Neural cell (in vitro differentiated cells): ENCODE data around the gene EEPD1.

ENCODE experiments used
- EP300 ChIP-seq: fragments of 450-650 bp; conservative IDR thresholded peaks from 2 replicates; pipeline ENCODE4 v1.6.1; 2014; ENCODE audit warnings: antibody characterized with exemption, mild to moderate bottlenecking, moderate library complexity; ENCODE audit not compliant: poor library complexity, severe bottlenecking
- POLR2AphosphoS5 ChIP-seq: IDR thresholded peaks from 2 replicates; pipeline ENCODE4 v1.6.1; 2012
- TF ChIP-seq, protein P1 (sequence below): fragments of 450-650 bp; IDR thresholded peaks from 2 replicates; pipeline ENCODE4 v1.5.1; 2014; ENCODE audit warnings: antibody characterized with exemption, mild to moderate bottlenecking, moderate library complexity; ENCODE audit not compliant: poor library complexity, severe bottlenecking
- TF ChIP-seq, protein P2 (sequence below): IDR thresholded peaks from 2 replicates; pipeline ENCODE4 v1.6.1; 2012; ENCODE audit warnings: borderline replicate concordance

DNA sequence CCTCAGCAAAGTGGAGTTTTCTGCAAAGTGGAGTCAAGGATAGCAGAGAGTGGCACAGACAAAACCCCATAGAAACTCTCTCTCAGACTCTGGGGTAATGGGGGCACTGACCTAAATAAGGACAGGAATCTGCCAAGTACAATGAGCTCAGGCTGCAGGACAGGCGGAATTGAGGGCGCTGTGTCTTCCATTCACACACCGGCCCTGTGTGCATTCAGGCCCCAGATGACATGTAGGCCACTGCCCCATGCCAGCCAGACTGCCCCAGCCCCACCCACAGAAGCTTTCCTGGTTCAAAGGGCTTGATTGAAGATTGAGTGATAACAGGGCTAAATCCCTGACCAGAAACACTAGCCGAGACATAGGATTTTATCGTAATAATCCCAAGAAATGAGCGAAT lies 52.7 kb downstream of the EEPD1 start:
- TF ChIP-seq, protein P1, sequence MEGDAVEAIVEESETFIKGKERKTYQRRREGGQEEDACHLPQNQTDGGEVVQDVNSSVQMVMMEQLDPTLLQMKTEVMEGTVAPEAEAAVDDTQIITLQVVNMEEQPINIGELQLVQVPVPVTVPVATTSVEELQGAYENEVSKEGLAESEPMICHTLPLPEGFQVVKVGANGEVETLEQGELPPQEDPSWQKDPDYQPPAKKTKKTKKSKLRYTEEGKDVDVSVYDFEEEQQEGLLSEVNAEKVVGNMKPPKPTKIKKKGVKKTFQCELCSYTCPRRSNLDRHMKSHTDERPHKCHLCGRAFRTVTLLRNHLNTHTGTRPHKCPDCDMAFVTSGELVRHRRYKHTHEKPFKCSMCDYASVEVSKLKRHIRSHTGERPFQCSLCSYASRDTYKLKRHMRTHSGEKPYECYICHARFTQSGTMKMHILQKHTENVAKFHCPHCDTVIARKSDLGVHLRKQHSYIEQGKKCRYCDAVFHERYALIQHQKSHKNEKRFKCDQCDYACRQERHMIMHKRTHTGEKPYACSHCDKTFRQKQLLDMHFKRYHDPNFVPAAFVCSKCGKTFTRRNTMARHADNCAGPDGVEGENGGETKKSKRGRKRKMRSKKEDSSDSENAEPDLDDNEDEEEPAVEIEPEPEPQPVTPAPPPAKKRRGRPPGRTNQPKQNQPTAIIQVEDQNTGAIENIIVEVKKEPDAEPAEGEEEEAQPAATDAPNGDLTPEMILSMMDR = no peak
- TF ChIP-seq, protein P2, sequence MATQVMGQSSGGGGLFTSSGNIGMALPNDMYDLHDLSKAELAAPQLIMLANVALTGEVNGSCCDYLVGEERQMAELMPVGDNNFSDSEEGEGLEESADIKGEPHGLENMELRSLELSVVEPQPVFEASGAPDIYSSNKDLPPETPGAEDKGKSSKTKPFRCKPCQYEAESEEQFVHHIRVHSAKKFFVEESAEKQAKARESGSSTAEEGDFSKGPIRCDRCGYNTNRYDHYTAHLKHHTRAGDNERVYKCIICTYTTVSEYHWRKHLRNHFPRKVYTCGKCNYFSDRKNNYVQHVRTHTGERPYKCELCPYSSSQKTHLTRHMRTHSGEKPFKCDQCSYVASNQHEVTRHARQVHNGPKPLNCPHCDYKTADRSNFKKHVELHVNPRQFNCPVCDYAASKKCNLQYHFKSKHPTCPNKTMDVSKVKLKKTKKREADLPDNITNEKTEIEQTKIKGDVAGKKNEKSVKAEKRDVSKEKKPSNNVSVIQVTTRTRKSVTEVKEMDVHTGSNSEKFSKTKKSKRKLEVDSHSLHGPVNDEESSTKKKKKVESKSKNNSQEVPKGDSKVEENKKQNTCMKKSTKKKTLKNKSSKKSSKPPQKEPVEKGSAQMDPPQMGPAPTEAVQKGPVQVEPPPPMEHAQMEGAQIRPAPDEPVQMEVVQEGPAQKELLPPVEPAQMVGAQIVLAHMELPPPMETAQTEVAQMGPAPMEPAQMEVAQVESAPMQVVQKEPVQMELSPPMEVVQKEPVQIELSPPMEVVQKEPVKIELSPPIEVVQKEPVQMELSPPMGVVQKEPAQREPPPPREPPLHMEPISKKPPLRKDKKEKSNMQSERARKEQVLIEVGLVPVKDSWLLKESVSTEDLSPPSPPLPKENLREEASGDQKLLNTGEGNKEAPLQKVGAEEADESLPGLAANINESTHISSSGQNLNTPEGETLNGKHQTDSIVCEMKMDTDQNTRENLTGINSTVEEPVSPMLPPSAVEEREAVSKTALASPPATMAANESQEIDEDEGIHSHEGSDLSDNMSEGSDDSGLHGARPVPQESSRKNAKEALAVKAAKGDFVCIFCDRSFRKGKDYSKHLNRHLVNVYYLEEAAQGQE = no peak
- TF ChIP-seq POLR2AphosphoS5 = no peak
- TF ChIP-seq EP300 = no peak
